ENCODE measurements around the gene FAM219B.

GRCh38 chr15:74873036-74873755, 33.5 kb downstream of the FAM219B start, which contains the start of gene SCAMP2:
- TF ChIP-seq, protein P1, sequence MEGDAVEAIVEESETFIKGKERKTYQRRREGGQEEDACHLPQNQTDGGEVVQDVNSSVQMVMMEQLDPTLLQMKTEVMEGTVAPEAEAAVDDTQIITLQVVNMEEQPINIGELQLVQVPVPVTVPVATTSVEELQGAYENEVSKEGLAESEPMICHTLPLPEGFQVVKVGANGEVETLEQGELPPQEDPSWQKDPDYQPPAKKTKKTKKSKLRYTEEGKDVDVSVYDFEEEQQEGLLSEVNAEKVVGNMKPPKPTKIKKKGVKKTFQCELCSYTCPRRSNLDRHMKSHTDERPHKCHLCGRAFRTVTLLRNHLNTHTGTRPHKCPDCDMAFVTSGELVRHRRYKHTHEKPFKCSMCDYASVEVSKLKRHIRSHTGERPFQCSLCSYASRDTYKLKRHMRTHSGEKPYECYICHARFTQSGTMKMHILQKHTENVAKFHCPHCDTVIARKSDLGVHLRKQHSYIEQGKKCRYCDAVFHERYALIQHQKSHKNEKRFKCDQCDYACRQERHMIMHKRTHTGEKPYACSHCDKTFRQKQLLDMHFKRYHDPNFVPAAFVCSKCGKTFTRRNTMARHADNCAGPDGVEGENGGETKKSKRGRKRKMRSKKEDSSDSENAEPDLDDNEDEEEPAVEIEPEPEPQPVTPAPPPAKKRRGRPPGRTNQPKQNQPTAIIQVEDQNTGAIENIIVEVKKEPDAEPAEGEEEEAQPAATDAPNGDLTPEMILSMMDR (IDR thresholded peaks at IDR 0.05) = no peak
- TF ChIP-seq POLR2A (IDR thresholded peaks at IDR 0.05) (peak in 1 of 4 donors; percentile 72), POLR2AphosphoS5 (IDR thresholded peaks at IDR 0.05) (peak; percentile 8 to 96 (median 92)), EP300 (IDR thresholded peaks at IDR 0.05) (no peak)

All from stomach (tissue), 4 donors.